Measurements from ENCODE around the gene CYB561A3. TPM values are rescaled to one million over a fixed set of nuclear protein-coding genes. Genes with fewer than 3 reads are reported as not detected.

CYB561A3 gene
- total RNA-seq, 4 donors from 2014 or later = 39.3 to 62.8 (median 49.7) TPM

GRCh38 chr11:61369372-61370348 lies 8.0 kb upstream of the CYB561A3 start:
- WGBS, 2 donors = 90 to 93% methylated on average over 9 of the region's 9 CpGs
- intact Hi-C loops (cut with DNase I) = loop anchor here (10.0 kb wide), 1 partner anchor 115 kb away; no protein-coding TSS in a partner anchor
- Histone ChIP-seq H3K4me3 (replicated peaks in 1 of 3) (no peak overlapping the region), H3K27ac (no peak overlapping the region), H3K9me3 (no peaks in the 10 kb centered on the region), H3K4me1 (no peaks in the 10 kb centered on the region), H3K36me3 (peaks cover 35 to 49% of the 10 kb centered on the region in 2 donors), H3K27me3 (no peaks in the 10 kb centered on the region)
- peak; percentile 20 for DNase-seq
- TF ChIP-seq POLR2A (IDR thresholded peaks at IDR 0.05) = no peak
- TF ChIP-seq, protein P1, sequence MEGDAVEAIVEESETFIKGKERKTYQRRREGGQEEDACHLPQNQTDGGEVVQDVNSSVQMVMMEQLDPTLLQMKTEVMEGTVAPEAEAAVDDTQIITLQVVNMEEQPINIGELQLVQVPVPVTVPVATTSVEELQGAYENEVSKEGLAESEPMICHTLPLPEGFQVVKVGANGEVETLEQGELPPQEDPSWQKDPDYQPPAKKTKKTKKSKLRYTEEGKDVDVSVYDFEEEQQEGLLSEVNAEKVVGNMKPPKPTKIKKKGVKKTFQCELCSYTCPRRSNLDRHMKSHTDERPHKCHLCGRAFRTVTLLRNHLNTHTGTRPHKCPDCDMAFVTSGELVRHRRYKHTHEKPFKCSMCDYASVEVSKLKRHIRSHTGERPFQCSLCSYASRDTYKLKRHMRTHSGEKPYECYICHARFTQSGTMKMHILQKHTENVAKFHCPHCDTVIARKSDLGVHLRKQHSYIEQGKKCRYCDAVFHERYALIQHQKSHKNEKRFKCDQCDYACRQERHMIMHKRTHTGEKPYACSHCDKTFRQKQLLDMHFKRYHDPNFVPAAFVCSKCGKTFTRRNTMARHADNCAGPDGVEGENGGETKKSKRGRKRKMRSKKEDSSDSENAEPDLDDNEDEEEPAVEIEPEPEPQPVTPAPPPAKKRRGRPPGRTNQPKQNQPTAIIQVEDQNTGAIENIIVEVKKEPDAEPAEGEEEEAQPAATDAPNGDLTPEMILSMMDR (IDR thresholded peaks at IDR 0.05) = no peak

GRCh38 chr11:61368646-61369045 lies 7.0 kb upstream of the CYB561A3 start:
- no peak for TF ChIP-seq POLR2A (IDR thresholded peaks at IDR 0.05)
- TF ChIP-seq, protein P1 (IDR thresholded peaks at IDR 0.05) = no peak
- Histone ChIP-seq H3K27ac (no peak overlapping the region), H3K4me3 (replicated peaks in 1 of 3) (no peak overlapping the region), H3K27me3 (no peaks in the 10 kb centered on the region), H3K9me3 (no peaks in the 10 kb centered on the region), H3K4me1 (no peaks in the 10 kb centered on the region), H3K36me3 (peaks cover 35 to 56% of the 10 kb centered on the region in 2 donors)
- WGBS, 2 donors = 94 to 95% methylated on average over 7 of the region's 7 CpGs
- no peak for DNase-seq
- intact Hi-C loops (cut with DNase I) = no loop called here

DNA sequence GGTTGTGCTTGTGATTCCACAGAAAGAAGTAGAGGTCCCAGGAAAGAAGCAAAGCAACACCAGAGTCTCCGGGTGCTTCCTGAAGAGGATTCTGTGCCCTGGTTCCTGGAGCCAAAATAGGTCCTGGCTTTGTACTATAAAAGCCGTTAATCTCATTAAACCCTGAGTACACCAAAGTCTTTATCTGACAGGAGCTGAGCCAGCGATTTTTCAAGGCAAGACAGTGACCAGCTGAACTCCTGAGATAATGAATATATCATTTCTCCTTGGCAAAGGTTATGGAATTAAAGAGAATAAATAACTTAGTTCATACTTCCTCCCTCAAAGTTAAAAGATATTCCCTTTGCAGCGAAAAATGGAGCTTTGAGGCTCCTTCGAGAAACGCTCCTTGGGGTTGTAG lies 5.7 kb upstream of the CYB561A3 start:
- no peak overlapping the region for H3K27ac ChIP-seq
- H3K4me1 ChIP-seq = peaks cover 6 to 10% of the 10 kb centered on the region in 2 donors
- 91 to 95% methylated on average over 6 of the region's 6 CpGs for WGBS, 2 donors
- H3K4me3 ChIP-seq (replicated peaks in 1 of 3) = no peak overlapping the region
- peaks cover 35 to 56% of the 10 kb centered on the region in 2 donors for H3K36me3 ChIP-seq
- H3K9me3 ChIP-seq = no peaks in the 10 kb centered on the region
- intact Hi-C loops (cut with DNase I) = no loop called here
- no peak for DNase-seq
- TF ChIP-seq, protein P1 (IDR thresholded peaks at IDR 0.05) = no peak
- TF ChIP-seq POLR2A (IDR thresholded peaks at IDR 0.05) = no peak
- H3K27me3 ChIP-seq = no peaks in the 10 kb centered on the region

- intact Hi-C loops (cut with DNase I) = no loop called here
- H3K9me3 ChIP-seq = no peaks in the 10 kb centered on the region
- peaks cover 12 to 20% of the 10 kb centered on the region in 2 donors for H3K4me1 ChIP-seq
- H3K27me3 ChIP-seq = no peaks in the 10 kb centered on the region
- H3K36me3 ChIP-seq = peaks cover 31 to 46% of the 10 kb centered on the region in 2 donors
- TF ChIP-seq POLR2A (IDR thresholded peaks at IDR 0.05) = no peak
- TF ChIP-seq, protein P1 (IDR thresholded peaks at IDR 0.05) = no peak
- H3K27ac ChIP-seq = no peak overlapping the region
- no peak overlapping the region for H3K4me3 ChIP-seq (replicated peaks in 1 of 3)
- 91 to 95% methylated on average over 4 to 5 of the region's 5 CpGs for WGBS, 2 donors
- DNase-seq = no peak
These were observed 2.5 kb upstream of the CYB561A3 start for GRCh38 chr11:61364012-61364675.
